Activated T-helper 1 cell treated with anti-CD3 and anti-CD28 coated beads, Interleukin-2, amount 50 U/mL, for 16 hours (primary cell): Measurements from ENCODE around the gene UBASH3B.
"Not testable (repeated sequence)": the region's sequence is repeated elsewhere in the genome, so short reads cannot be mapped to it uniquely, and the experiment has no call there.

Experiments
- DNase-seq, 2 donors: peaks; one replicate each; pipeline ENCODE4 v3.0.0-alpha.2; 2020; ENCODE audit warnings: low read depth in 1 of 2, low spot score in 1 of 2

UBASH3B gene

GRCh38 chr11:122807731-122808477 is 152.4 kb downstream of the UBASH3B start:
- no peak for DNase-seq

DNA sequence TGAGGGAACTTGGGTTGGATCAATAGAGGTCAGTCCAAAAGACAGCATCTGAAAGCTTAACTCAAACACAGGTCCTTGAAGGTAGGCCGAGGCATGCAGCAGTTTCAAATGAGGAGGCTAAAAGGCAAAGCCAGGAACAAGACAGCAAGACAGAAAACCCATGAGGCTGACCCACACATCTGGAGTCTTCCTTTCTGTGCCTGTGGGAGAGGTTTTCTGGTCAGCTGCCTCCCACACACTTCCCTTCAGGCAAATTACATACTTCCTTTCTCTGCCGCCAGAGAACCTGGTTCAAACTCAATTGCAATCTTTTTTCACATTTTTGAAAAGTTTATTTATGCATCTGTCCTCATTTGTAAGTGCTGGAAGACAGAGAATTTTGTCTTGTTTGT is 153.0 kb downstream of the UBASH3B start:
- DNase-seq, result no peak

DNA sequence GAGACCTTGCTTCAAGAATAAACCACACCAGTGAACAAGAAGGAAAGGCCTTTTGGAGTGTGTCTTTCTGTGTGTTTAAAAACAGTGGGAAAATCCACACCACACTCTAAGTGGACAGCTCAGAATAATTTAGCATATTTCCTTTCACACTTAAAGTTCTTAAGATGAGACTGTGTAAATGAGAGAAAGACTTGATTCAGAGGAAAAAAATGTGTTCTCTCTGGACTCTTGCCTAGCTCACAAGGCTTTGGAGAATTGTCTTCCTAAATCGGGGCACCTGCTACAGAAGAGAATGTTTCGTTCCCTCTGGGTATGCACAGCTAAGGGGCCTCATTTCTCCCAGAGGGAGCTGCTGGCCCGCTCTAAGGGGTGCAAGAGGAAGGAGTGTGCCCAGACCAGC is 154.3 kb downstream of the UBASH3B start:
- no peak for DNase-seq

DNA sequence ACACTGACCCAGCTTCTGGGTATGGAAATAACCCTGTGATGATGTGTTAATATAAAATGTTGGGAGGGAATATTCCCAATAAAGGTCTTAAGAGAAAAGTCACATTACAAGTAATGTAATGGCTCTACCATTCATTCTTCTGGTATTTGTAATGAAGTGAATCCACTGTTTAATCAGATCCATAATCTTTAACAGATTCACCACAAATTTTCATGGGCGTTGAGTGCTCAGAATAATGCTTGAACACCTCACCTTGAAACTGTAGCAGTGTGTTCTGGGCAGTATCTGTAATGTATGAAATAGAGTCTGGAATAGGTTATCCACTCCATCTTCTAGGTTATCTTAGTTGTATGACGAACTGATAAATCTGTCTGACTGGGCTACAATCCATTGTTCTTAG is 156.2 kb downstream of the UBASH3B start:
- DNase-seq, result no peak

- DNase-seq, result no peak
These were observed 157.1 kb downstream of the UBASH3B start for GRCh38 chr11:122812638-122813037.

DNA sequence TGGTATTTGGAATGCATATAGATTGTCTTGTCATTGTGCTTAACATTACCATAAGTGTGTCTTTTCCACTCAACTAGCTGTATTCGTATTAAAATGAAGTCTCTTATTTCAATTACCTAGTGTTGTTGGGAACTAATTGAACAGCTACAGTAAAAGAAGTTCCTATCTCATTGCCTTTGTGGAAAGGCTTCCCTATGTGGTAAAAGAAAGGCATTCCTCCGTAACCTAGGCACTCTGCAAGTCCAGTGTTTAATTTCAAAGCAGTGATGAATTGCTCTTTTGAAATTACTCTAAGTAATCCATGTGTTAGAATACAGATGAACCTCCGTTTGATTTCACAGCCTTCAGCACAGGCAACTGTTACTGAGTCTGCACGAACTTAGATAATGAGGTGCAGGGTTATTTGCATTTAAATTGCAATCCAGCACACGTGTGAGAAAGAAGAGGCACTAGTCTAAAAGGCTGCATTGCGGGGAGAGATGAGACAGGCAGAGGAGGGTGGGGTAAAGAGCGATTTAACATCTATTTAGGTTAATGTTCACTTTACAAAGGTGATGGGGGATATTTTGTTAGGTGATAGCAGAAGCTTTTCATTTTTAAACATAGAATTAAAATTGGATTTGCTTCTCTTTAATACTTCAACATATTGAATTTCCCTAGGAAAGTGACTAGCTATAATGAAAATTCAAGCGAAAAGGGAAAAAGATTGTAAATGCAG is 157.8 kb downstream of the UBASH3B start:
- no peak for DNase-seq

- no peak for DNase-seq
These were observed 158.4 kb downstream of the UBASH3B start for GRCh38 chr11:122813894-122814270.

DNA sequence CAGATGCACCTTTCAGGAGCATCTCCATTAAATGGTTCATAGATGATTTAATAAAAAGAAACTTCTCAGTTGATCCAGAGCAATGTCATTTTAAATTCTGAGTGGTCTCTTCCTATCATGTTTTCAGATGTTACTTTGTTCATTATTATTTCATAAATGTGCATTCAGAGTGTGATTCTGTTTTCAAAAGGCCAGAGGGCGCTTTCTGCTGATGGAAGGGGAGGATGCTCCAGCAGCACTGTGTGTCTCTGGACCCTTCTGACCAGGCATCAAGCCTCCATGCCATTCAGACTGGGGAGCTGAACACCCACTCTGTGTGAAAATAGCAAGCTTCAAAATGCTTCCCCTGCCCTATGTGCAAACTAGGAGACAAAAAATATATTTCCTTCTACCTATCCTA is 158.9 kb downstream of the UBASH3B start:
- no peak for DNase-seq

GRCh38 chr11:122815900-122816299 is 160.4 kb downstream of the UBASH3B start:
- no peak for DNase-seq

GRCh38 chr11:122816761-122817520 is 161.4 kb downstream of the UBASH3B start:
- DNase-seq, result no peak

- no peak for DNase-seq
These were observed 164.6 kb downstream of the UBASH3B start for GRCh38 chr11:122820158-122820557.

DNA sequence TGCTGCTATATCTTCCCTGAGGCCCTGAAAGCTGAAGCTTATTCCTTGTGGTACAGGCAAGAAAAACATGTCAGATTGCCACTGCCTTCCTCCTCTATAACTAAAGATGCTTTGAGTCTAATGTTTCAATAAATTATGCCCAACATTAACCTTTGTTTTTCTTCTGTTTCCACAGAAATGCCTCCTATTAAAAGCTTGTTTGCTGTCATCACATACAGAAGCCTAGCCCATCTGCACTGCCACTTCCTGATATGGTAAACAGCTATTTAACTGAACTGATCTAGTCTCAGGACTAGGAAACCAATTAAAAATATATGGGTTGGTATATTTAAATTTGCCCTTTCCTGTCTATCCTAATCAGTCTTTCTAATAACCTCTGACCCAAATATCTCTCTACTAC is 165.6 kb downstream of the UBASH3B start:
- DNase-seq, result no peak

DNA sequence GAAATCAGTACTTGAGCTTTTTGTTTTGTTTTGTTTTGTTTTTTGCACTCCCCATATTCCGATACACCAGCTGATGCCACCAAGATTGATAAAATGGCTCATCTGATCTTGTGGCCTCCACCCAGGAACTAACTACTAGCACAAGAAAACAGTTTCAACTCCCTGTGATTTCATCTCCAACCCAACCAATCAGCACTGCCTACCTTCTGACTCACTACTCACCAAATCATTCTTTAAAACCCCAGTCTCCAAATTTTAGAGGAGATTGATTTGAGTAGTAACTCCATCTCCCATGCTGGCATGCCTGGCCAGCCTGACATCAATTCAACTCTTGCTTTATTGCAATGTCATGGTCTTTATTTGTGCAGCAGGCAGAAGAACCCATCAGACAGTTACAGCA is 166.7 kb downstream of the UBASH3B start:
- DNase-seq, result no peak

DNA sequence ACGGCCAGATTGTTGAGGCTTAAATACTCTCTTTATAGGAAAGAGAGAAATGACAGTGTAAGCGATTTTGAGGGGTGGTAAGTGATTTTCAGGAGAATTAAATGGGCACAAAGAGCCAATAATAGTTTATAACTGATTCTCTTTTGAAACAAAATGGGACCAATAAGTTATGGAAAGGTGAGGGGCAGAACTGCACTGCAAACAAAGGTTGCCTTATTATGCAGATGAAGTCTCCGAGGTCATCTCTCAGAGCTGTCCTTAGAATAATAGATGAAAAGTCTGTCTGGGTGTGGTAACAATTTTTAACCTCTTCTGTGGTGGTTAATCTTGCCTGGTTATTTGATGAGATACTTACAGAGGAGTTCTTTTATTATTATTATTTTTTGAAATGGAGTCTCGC is 168.0 kb downstream of the UBASH3B start:
- DNase-seq, result no peak

DNA sequence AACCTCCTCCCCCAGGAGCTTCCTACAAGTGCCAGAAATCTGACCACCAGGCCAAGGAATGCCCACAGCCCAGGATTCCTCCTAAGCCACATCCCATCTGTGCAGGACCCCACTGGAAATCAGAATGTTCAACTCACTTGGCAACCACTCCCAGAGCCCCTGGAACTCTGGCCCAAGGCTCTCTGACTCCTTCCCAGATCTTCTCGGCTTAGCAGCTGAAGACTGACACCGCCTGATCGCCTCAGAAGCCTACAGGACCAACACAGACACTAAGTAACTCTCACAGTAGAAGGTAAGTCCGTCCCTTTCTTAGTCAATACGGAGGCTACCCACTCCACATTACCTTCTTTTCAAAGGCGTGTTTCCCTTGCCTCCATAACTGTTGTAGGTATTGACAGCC is 173.8 kb downstream of the UBASH3B start:
- not testable (repeated sequence) for DNase-seq

DNA sequence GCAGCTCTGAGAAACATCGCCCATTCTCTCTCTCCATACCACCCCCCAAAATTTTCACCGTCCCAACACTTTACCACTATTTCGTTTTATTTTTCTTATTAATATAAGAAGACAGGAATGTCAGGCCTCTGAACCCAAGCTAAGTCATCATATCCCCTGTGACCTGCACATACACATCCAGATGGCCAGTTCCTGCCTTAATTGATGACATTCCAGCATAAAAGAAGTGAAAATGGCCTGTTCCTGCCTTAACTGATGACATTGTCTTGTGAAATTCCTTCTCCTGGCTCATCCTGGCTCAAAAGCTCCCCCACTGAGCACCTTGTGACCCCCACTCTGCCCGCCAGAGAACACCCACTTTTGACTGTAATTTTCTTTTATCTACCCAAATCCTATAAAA is 176.8 kb downstream of the UBASH3B start:
- not testable (repeated sequence) for DNase-seq

DNA sequence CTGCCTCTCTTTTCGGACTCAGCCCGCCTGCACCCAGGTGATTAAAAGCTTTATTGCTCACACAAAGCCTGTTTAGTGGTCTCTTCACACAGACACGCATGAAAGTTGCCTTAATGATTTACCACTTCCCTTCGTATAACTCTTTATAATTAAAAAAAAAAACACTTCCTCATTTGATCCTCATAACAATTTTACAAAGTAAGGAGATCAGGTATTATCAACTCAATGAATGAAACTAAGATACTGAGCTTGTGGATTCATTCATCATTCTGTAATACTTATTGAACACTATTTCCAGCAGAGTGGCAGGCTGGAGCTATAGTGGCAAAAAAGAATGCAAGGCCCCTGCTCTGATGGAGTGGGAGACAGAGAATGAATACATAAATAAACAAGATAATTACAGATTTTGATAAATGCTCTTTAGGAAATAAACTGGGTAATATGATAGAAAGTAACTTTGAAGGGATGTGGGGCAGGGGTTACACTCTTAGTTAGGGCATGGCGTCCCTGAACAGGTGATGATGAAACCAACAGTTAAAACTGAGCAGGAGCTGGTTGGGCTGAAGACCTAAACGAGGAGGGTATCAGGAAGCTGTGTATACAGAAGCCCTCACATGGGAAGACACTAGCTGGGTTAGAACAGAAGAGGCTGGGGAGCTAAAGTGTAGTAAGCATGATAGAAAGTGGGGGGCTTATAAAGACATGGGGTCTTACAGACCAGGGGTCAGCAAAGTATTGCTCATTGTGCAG is 177.4 kb downstream of the UBASH3B start:
- no peak for DNase-seq

- DNase-seq, result no peak
These were observed 178.4 kb downstream of the UBASH3B start for GRCh38 chr11:122833846-122834464.

DNA sequence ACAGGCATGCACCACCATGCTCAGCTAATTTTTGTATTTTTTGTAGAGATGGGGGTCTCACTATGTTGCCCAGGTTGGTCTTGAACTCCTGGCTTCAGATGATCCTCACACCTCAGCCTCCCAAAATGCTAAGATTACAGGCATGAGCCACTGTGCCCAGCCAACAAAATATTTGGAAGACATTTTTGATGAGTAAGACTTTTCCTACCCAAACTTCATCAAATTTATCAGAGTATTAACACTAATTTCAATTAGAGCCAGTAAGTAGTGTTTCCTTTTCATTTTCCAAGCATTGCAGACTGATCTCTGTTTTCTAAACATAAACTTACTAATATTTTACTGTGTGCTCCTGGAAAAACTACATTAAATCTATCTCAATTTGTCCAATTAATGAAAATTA is 181.4 kb downstream of the UBASH3B start:
- no peak for DNase-seq

DNA sequence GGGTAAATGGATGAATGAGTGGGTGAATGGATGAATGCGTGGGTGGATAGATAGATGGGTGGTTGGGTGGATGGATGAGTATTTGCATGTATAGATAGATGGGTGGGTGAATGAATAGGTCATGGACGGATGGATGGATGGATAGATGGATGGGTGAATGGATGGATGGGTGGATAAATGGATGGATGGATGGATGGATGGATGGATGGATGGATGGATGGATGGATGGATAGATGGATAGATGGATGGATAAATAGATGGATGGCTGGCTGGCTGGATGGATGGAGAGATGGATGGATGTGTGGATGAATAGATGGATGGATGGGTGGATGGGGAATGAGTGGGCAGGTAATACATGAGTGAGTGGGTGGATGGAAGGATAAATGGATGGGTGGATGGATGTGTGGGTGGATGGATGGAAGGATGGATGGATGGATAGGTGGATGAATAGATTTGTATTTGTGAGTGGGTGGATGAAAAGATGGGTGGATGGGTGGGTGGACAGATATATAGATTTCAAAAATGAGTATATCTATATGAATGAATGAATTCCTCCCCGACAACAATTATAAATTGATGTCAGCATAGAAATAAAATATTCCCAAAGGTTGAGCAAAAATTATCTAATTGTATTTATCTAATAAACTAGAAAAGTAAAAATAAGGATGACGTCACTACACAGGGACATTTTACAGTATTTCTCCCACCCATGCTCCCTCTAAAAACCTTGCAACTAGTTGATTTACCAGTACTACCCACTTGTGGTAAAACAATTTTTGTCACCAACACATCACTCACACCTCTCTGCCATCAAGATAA is 182.2 kb downstream of the UBASH3B start:
- DNase-seq, result no peak
